Activated CD4-positive, alpha-beta T cell treated with anti-CD3 and anti-CD28 coated beads for 36 hours (primary cell): ENCODE data around the gene TNFRSF18. TPM values are rescaled to one million over a fixed set of nuclear protein-coding genes. Genes with fewer than 3 reads are reported as not detected.

ENCODE experiments used
- ATAC-seq: fragments of 200-7000 bp; cut with Tn5 transposase; one replicate; pipeline ENCODE4 v1.10.0; 2021; ENCODE audit warnings: mild to moderate bottlenecking, moderate library complexity
- CTCF ChIA-PET: fragments of 350-600 bp; sonication (Branson Sonifier 250); formaldehyde crosslinking; loops from one replicate; lab custom pipeline; 2021; ENCODE audit warnings: antibody characterized with exemption; lab: Charles Lee
- POLR2A ChIA-PET: fragments of 350-600 bp; sonication (Branson Sonifier 250); formaldehyde crosslinking; loops from one replicate; lab custom pipeline; 2021; ENCODE audit warnings: antibody characterized with exemption, inconsistent platforms; lab: Charles Lee
- DNase-seq: peaks from one replicate; pipeline ENCODE4 v3.0.0-alpha.2; 2020
- H3K27ac Mint-ChIP-seq: one replicate; pipeline ENCODE4 v1.8.0; 2021; ENCODE audit warnings: mixed read lengths
- H3K27me3 Mint-ChIP-seq: one replicate; pipeline ENCODE4 v1.8.0; 2021; ENCODE audit warnings: mixed read lengths
- H3K36me3 Mint-ChIP-seq: one replicate; pipeline ENCODE4 v1.8.0; 2021; ENCODE audit warnings: low read depth, mixed read lengths
- H3K4me1 Mint-ChIP-seq: one replicate; pipeline ENCODE4 v1.8.0; 2021; ENCODE audit warnings: mixed read lengths
- H3K4me3 Mint-ChIP-seq: one replicate; pipeline ENCODE4 v1.8.0; 2021; ENCODE audit warnings: mild to moderate bottlenecking, moderate library complexity, mixed read lengths
- H3K9me3 Mint-ChIP-seq: one replicate; pipeline ENCODE4 v1.8.0; 2021; ENCODE audit warnings: low read depth, mixed read lengths
- intact Hi-C, 2 experiments: fragments of 100-400 bp; cut with DNase I in 1 of 2; cut with micrococcal nuclease in 1 of 2; formaldehyde crosslinking; loops; one replicate each; pipeline versions ENCODE4 v1.14.2 to v1.15.1; 2022 to 2024; cut with DNase I, micrococcal nuclease
- total RNA-seq, 2 experiments: library from RNA; stranded (reverse); gene quantifications; one replicate each; pipeline ENCODE4 v1.2.3, GENCODE V29; 2021

The TNFRSF18 gene
- total RNA-seq, 2 experiments from 2014 or later, result 95.0 to 164 TPM

GRCh38 chr1:1245817-1246576 lies 39.6 kb upstream of the TNFRSF18 start:
- Mint-ChIP-seq H3K4me3 (no peak overlapping the region), H3K4me1 (peaks cover 13% of the 10 kb centered on the region), H3K36me3 (no peaks in the 10 kb centered on the region), H3K27me3 (peaks cover 4% of the 10 kb centered on the region), H3K27ac (no peak overlapping the region), H3K9me3 (no peaks in the 10 kb centered on the region)
- intact Hi-C loops, result no loop called here
- ChIA-PET CTCF (interaction anchor here (0.7 kb wide), 1 partner anchor 177 kb away, joined by 3 read pairs; no protein-coding TSS in a partner anchor), POLR2A (no interaction called here)
- ATAC-seq, result no peak
- no peak for DNase-seq

- ChIA-PET POLR2A (no interaction called here), CTCF (interaction anchor here (0.7 kb wide), 1 partner anchor 178 kb away, joined by 3 read pairs; no protein-coding TSS in a partner anchor)
- Mint-ChIP-seq H3K4me3 (no peak overlapping the region), H3K4me1 (peaks cover 7% of the 10 kb centered on the region), H3K36me3 (no peaks in the 10 kb centered on the region), H3K27ac (no peak overlapping the region), H3K9me3 (no peaks in the 10 kb centered on the region), H3K27me3 (peaks cover 4% of the 10 kb centered on the region)
- DNase-seq (no peak), ATAC-seq (peak; percentile 10)
- intact Hi-C loops, result no loop called here
Observed at GRCh38 chr1:1245178-1245816, 38.9 kb upstream of the TNFRSF18 start.

DNA sequence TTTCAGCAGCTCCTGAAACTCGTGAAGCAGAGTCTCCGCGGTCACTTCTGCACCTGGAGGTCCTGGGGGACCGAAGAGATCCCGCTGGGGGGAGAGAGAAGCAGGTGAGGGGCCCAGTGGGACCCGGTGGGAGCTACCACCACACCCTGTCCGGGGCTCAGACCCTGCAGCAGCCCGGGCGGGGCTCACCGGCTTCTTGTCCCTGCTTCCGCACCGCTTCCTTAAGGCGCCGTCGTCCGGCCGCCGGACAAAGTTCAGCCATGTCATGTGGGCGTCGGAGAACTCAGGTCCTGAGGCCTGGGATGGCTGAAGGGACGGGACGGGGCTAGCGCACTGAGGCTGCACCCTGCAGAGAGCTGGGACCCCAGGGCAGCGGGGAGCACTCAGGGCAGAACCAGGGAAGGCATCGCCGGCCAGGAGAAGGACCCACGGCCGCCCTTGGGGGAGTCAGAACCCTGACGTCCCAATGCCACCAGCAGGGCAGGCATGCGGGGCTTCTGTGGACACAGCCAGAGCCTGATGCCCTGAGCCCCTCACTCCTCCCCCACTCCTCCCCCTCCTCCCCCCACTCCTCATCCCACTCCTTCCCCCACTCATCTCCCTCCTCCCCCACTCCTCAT lies 37.9 kb upstream of the TNFRSF18 start:
- DNase-seq, result no peak
- no peaks in the 10 kb centered on the region for H3K9me3 Mint-ChIP-seq
- no peak overlapping the region for H3K27ac Mint-ChIP-seq
- H3K4me3 Mint-ChIP-seq, result no peak overlapping the region
- H3K36me3 Mint-ChIP-seq, result no peaks in the 10 kb centered on the region
- ChIA-PET CTCF (interaction anchor here (0.6 kb wide), 2 partner anchors 72 to 211 kb away, joined by 3 read pairs; no protein-coding TSS in a partner anchor), POLR2A (no interaction called here)
- H3K4me1 Mint-ChIP-seq, result no peaks in the 10 kb centered on the region
- intact Hi-C loops, result no loop called here
- ATAC-seq, result no peak
- peaks cover 4% of the 10 kb centered on the region for H3K27me3 Mint-ChIP-seq

- Mint-ChIP-seq H3K36me3 (no peaks in the 10 kb centered on the region), H3K4me1 (no peaks in the 10 kb centered on the region), H3K9me3 (no peaks in the 10 kb centered on the region), H3K27ac (no peak overlapping the region), H3K4me3 (no peak overlapping the region), H3K27me3 (peaks cover 4% of the 10 kb centered on the region)
- ATAC-seq, result no peak
- no peak for DNase-seq
- ChIA-PET POLR2A (no interaction called here), CTCF (interaction anchor here (0.6 kb wide), 2 partner anchors 71 to 211 kb away, joined by 3 read pairs; no protein-coding TSS in a partner anchor)
- intact Hi-C loops, result no loop called here
Observed at GRCh38 chr1:1243807-1244191, 37.4 kb upstream of the TNFRSF18 start.

GRCh38 chr1:1243266-1243660 lies 36.9 kb upstream of the TNFRSF18 start:
- peaks cover 4% of the 10 kb centered on the region for H3K27me3 Mint-ChIP-seq
- ChIA-PET CTCF (no interaction called here), POLR2A (no interaction called here)
- no peaks in the 10 kb centered on the region for H3K36me3 Mint-ChIP-seq
- intact Hi-C loops, result no loop called here
- DNase-seq (no peak), ATAC-seq (no peak)
- H3K9me3 Mint-ChIP-seq, result no peaks in the 10 kb centered on the region
- no peak overlapping the region for H3K4me3 Mint-ChIP-seq
- H3K27ac Mint-ChIP-seq, result no peak overlapping the region
- no peaks in the 10 kb centered on the region for H3K4me1 Mint-ChIP-seq

DNA sequence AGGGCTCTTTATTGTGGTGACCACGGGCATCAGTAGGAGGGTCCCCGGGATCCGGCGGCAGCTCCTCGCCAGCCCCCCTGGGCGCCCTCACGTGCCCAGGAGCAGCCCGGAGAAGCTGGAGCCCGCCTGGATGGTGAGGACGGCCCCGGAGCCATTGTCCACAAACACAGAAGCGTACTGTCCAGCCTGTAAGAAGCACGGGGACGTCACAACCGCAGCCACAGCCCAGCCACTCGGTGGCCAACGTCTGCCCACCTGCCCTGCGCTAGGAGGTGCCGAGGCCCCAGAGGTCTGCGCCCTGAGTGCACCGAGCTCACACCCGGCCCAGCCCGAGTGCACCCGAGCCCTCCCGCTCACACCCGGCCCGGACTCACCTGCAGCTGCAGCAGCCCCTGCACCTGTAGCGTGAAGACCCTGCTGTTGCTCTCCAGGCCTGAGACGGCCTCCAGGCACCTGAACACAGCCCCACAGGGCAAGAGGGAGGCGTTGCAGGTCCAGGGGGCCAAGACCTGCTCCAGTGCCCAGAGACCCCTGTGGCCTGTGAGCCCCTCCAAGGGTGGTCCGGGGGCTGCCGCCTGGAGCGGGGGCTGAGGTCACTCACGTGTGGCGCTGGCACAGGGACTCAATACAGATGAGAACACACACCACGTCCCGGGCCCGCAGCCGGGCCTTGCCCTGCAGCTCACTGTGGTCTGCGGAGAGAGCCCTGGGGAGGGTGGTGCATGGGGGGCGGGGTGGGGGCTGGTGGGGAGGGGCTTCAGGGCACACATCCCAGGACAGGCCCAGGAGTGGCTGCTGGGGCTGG lies 36.3 kb upstream of the TNFRSF18 start:
- Mint-ChIP-seq H3K4me1 (no peaks in the 10 kb centered on the region), H3K4me3 (no peak overlapping the region), H3K36me3 (no peaks in the 10 kb centered on the region), H3K27me3 (peaks cover 4% of the 10 kb centered on the region), H3K9me3 (no peaks in the 10 kb centered on the region), H3K27ac (no peak overlapping the region)
- ChIA-PET CTCF (no interaction called here), POLR2A (no interaction called here)
- ATAC-seq (no peak), DNase-seq (no peak)
- intact Hi-C loops, result no loop called here

- DNase-seq (no peak), ATAC-seq (no peak)
- H3K27ac Mint-ChIP-seq, result no peak overlapping the region
- no peaks in the 10 kb centered on the region for H3K9me3 Mint-ChIP-seq
- ChIA-PET CTCF (no interaction called here), POLR2A (no interaction called here)
- peaks cover 2% of the 10 kb centered on the region for H3K27me3 Mint-ChIP-seq
- H3K4me3 Mint-ChIP-seq, result no peak overlapping the region
- no peaks in the 10 kb centered on the region for H3K36me3 Mint-ChIP-seq
- no peaks in the 10 kb centered on the region for H3K4me1 Mint-ChIP-seq
- intact Hi-C loops, result no loop called here
Observed at GRCh38 chr1:1241588-1242219, 35.3 kb upstream of the TNFRSF18 start.

DNA sequence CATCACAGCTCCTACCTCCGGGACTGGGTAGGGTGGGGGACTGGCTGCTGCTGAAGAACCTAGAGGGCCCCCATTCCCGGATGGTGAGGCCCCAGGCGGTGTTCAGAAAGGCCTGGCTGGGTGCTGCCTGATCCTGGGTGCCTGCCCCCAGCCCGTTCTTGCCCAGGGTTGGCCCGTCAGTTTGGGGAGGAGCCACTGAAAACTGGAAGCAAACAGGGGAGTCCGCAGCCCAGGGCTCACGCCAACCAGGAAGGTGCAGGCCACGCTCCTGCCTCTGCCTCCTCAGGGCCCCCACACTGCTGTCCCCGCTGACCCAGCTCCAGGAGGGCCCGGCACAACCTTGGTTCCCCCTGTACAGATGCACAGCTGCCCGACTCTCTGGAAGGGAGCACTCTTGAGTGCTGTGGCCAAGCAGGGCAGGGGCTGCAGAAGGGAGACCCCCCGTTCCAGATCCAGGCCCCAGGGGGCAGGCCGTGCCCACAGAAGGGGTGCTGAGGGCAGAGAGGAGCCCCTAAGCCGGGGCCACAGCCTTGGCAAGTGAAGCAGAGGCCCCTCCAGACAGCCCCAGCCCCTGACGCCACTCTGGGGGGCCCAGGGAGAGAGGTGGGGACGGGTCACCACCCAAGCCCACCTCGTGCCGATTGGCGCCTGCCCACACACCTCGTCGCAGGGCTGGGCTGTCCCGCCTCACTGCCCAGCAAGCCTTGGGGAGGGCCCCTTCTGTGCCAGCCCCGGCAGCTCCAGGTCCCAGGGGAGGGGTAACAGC lies 34.6 kb upstream of the TNFRSF18 start:
- Mint-ChIP-seq H3K27me3 (peaks cover 2% of the 10 kb centered on the region), H3K4me3 (no peak overlapping the region), H3K27ac (no peak overlapping the region), H3K4me1 (no peaks in the 10 kb centered on the region), H3K9me3 (no peaks in the 10 kb centered on the region), H3K36me3 (no peaks in the 10 kb centered on the region)
- ATAC-seq, result no peak
- intact Hi-C loops, result no loop called here
- CTCF ChIA-PET, result no interaction called here
- no peak for DNase-seq
- POLR2A ChIA-PET, result interaction anchor here (0.6 kb wide), 1 partner anchor 95 kb away, joined by 3 read pairs; no protein-coding TSS in a partner anchor

GRCh38 chr1:1240348-1240732 lies 33.9 kb upstream of the TNFRSF18 start:
- POLR2A ChIA-PET, result interaction anchor here (0.6 kb wide), 1 partner anchor 94 kb away, joined by 3 read pairs; no protein-coding TSS in a partner anchor
- no peaks in the 10 kb centered on the region for H3K27me3 Mint-ChIP-seq

GRCh38 chr1:1239614-1240347 lies 33.4 kb upstream of the TNFRSF18 start:
- CTCF ChIA-PET, result interaction anchor here (0.8 kb wide), 1 partner anchor 118 kb away, joined by 3 read pairs; no protein-coding TSS in a partner anchor
- intact Hi-C loops, result no loop called here
- Mint-ChIP-seq H3K4me3 (no peak overlapping the region), H3K4me1 (no peaks in the 10 kb centered on the region), H3K27me3 (no peaks in the 10 kb centered on the region), H3K9me3 (no peaks in the 10 kb centered on the region), H3K36me3 (no peaks in the 10 kb centered on the region), H3K27ac (no peak overlapping the region)
- ATAC-seq, result no peak
- POLR2A ChIA-PET, result no interaction called here
- no peak for DNase-seq

More at GRCh38 chr1:1240348-1240732, 33.9 kb upstream of the TNFRSF18 start:
- DNase-seq (no peak), ATAC-seq (no peak)
- Mint-ChIP-seq H3K27ac (no peak overlapping the region), H3K36me3 (no peaks in the 10 kb centered on the region), H3K4me3 (no peak overlapping the region), H3K9me3 (no peaks in the 10 kb centered on the region), H3K4me1 (no peaks in the 10 kb centered on the region)
- intact Hi-C loops, result no loop called here
- CTCF ChIA-PET, result interaction anchor here (0.8 kb wide), 1 partner anchor 119 kb away, joined by 3 read pairs; no protein-coding TSS in a partner anchor
